AG04450 (cell line): ENCODE measurements around the gene ADAMTS17. TPM values are rescaled to one million over a fixed set of nuclear protein-coding genes. Genes with fewer than 3 reads are reported as not detected.
"Not testable (repeated sequence)": the region's sequence is repeated elsewhere in the genome, so short reads cannot be mapped to it uniquely, and the experiment has no call there.

Source experiments
- CTCF ChIA-PET: fragments of 300-600, 350-600 bp; formaldehyde crosslinking; extraction: SDS; loops from one replicate; lab custom pipeline; 2022; ENCODE audit warnings: antibody characterized with exemption, inconsistent platforms; lab: Charles Lee
- POLR2A ChIA-PET: fragments of 350-600 bp; formaldehyde crosslinking; extraction: SDS; loops from one replicate; lab custom pipeline; 2021; ENCODE audit warnings: antibody characterized with exemption, inconsistent platforms; lab: Yijun Ruan, JAX
- DNase-seq: peaks from one replicate; pipeline ENCODE4 v3.0.0-alpha.2; 2011; ENCODE audit warnings: low read depth, low spot score
- H3K27ac ChIP-seq: one replicate; pipeline ENCODE4 v1.5.1; 2012; ENCODE audit warnings: low read depth, low read length, control low read depth
- H3K27me3 ChIP-seq: one replicate; pipeline ENCODE4 v1.6.0; 2012; ENCODE audit warnings: low read length; ENCODE audit not compliant: control insufficient read depth, insufficient read depth
- H3K4me3 ChIP-seq: 2 replicates; pipeline ENCODE4 v1.5.1; 2011; ENCODE audit warnings: mild to moderate bottlenecking, low read depth, low read length, control low read depth
- H3K9me3 ChIP-seq: 2 replicates; pipeline ENCODE4 v1.5.1; 2012; ENCODE audit warnings: low read length; ENCODE audit not compliant: control insufficient read depth, insufficient read depth
- CTCF ChIP-seq: IDR thresholded peaks from 2 replicates; pipeline ENCODE4 v1.5.1; 2011; ENCODE audit warnings: low read depth, low read length, control low read depth, inconsistent platforms
- polyA plus RNA-seq: library from polyadenylated mRNA; depleted of rRNA; stranded (reverse); fragments of >200 nt; gene quantifications from 2 replicates; pipeline ENCODE4 v1.2.3, GENCODE V29; 2011

Gene ADAMTS17
- polyA plus RNA-seq, 1 experiment = 0.06 TPM

GRCh38 chr15:100339999-100340398 is 1.8 kb downstream of the ADAMTS17 start:
- no peak for TF ChIP-seq CTCF
- H3K4me3 ChIP-seq = no peak overlapping the region
- H3K27me3 ChIP-seq = peaks cover 9% of the 10 kb centered on the region
- H3K27ac ChIP-seq = no peak overlapping the region
- no peak for DNase-seq
- ChIA-PET POLR2A (no interaction called here), CTCF (interaction anchor here (0.6 to 2.1 kb wide), 2 partner anchors 10 to 32 kb away, joined by 7 to 22 read pairs; no protein-coding TSS in a partner anchor)
- peaks cover 18% of the 10 kb centered on the region; the same call in 1 of the 2 replicates for H3K9me3 ChIP-seq

- POLR2A ChIA-PET, DNase-seq, H3K27ac ChIP-seq, H3K4me3 ChIP-seq, H3K27me3 ChIP-seq: not testable (repeated sequence)
- H3K9me3 ChIP-seq = peaks cover 23% of the 10 kb centered on the region; the same call in 1 of the 2 replicates
- CTCF ChIA-PET = interaction anchor here (0.6 to 2.1 kb wide), 2 partner anchors 11 to 31 kb away, joined by 7 to 22 read pairs; no protein-coding TSS in a partner anchor
These were observed 2.3 kb downstream of the ADAMTS17 start for GRCh38 chr15:100339451-100339850.

- H3K9me3 ChIP-seq = peaks cover 27% of the 10 kb centered on the region; the same call in 1 of the 2 replicates
- TF ChIP-seq CTCF = 0 out of 2 replicates have a peak, but pooled peaks have one; percentile 8
- H3K27ac ChIP-seq = no peak overlapping the region
- no peak overlapping the region for H3K4me3 ChIP-seq
- CTCF ChIA-PET = interaction anchor here (1.8 to 2.1 kb wide), 2 partner anchors 11 to 234 kb away, joined by 6 to 22 read pairs; no protein-coding TSS in a partner anchor
- peaks cover 9% of the 10 kb centered on the region for H3K27me3 ChIP-seq
- POLR2A ChIA-PET = no interaction called here
- DNase-seq = no peak
These were observed 2.8 kb downstream of the ADAMTS17 start for GRCh38 chr15:100338971-100339444.

GRCh38 chr15:100338247-100338646 is 3.5 kb downstream of the ADAMTS17 start:
- H3K9me3 ChIP-seq = peaks cover 27% of the 10 kb centered on the region
- no peak for DNase-seq
- H3K4me3 ChIP-seq = no peak overlapping the region
- ChIA-PET CTCF (interaction anchor here (1.8 to 2.0 kb wide), 2 partner anchors 11 to 235 kb away, joined by 4 to 6 read pairs; no protein-coding TSS in a partner anchor), POLR2A (no interaction called here)
- H3K27ac ChIP-seq = no peak overlapping the region
- peaks cover 9% of the 10 kb centered on the region for H3K27me3 ChIP-seq
- no peak for TF ChIP-seq CTCF

- Histone ChIP-seq H3K4me3 (no peak overlapping the region), H3K27me3 (peaks cover 9% of the 10 kb centered on the region), H3K27ac (no peak overlapping the region), H3K9me3 (peaks cover 30% of the 10 kb centered on the region)
- DNase-seq = no peak
- POLR2A ChIA-PET = no interaction called here
- CTCF ChIA-PET = interaction anchor here (1.1 to 2.0 kb wide), 3 partner anchors 12 to 236 kb away, joined by 3 to 6 read pairs (median 4); no protein-coding TSS in a partner anchor
- no peak for TF ChIP-seq CTCF
These were observed 4.4 kb downstream of the ADAMTS17 start for GRCh38 chr15:100337096-100338044.
